ENCODE data around the gene JOSD2. TPM values are rescaled to one million over a fixed set of nuclear protein-coding genes. Genes with fewer than 3 reads are reported as not detected.
"Not testable (repeated sequence)": the region's sequence is repeated elsewhere in the genome, so short reads cannot be mapped to it uniquely, and the experiment has no call there.

Gene JOSD2
- polyA plus RNA-seq, 4 donors, result 6.7 to 16.9 (median 8.8) TPM

DNA sequence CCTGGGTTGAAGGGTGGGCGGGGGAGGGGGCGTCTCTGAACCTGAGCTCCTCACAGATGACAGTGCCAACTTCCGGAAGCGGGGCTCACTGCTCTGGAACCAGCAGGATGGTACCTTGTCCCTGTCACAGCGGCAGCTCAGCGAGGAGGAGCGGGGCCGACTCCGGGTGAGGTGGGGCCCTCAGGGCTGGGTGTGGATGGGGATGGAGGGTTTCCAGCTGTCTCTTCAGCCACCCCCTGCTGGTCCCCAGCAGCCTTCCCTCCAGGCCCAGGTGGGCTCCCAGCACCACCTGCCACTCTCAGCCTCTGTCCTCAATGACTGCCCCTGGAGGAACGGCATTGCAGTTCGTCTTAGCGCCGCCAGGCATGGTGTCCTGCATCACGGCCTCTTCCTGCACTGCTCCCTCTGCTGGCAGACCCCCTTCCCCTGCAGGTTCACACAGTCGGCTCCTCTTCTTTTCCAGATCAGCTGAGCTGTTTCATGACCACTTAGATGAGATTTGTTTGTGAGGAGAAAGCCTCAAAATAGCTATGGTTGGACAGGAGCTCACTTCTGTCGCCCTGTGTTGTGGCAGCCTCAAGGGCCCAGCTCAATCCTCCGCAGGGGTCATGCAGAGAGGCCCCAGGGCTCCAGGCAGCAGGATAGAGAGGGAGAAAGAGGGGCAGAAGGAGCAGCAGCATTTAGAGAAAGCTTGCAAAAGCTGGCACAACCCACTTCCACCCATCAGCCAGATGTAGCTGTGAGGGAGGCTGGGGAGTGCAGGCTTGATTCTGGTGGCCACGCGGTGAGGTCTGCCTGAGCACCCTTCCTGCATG is 31.9 kb downstream of the JOSD2 start:
- no peak for DNase-seq (ENCODE audit: low read depth in 4 of 4, low spot score in 3 of 4)

DNA sequence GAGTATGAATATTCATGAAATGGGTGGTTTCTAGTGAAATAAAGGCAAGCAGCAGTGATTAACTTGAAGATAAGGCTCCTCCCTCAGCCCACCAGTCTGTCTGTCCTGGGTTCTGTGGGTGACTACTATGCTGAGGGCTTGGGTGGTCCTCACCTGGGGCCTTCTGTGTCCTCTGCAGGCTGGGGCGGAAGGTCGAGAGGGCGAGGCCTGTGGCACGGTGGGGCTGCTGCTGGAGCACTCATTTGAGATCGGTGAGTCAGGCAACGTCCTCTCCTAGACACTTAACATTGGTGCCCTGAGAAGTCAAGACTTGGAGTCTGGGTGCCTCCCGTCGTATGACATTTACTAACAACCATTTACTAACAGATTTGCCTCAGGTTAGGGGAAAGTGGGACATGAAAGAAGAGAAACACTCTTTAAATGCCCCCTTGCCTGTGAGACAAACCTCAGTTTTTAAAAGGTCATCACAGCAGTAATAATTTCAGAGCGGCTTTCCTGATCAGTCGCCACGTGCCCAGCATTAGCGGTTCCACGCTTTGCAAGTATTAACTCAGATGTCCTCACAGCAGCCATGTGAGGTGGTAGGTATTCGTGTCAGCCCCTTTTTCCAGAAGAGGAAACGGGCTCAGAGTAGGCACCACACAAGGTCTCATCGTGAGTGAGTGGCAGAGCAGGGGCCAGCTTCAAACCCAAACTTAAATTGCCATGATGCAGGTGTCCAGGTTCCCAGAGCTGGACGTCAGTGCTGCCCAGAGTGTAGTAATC is 33.1 kb downstream of the JOSD2 start:
- DNase-seq (ENCODE audit: low read depth in 4 of 4, low spot score in 3 of 4), result no peak

DNA sequence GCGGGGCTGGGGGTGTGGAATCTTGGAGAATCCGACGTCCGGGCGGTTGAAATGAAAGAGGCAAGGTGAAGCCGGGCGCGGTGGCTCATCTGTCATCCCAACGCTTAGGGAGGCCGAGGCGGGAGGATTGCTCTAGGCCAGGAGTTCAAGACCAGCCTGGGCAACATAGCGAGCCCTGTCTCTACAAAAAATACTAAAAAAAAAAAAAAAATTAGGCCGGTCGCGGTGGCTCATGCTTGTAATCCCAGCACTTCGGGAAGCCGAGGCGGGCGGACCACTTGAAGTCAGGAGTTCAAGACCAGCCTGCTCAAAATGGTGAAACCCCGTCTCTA is 34.1 kb downstream of the JOSD2 start:
- DNase-seq (ENCODE audit: low read depth in 4 of 4, low spot score in 3 of 4), result no peak

DNA sequence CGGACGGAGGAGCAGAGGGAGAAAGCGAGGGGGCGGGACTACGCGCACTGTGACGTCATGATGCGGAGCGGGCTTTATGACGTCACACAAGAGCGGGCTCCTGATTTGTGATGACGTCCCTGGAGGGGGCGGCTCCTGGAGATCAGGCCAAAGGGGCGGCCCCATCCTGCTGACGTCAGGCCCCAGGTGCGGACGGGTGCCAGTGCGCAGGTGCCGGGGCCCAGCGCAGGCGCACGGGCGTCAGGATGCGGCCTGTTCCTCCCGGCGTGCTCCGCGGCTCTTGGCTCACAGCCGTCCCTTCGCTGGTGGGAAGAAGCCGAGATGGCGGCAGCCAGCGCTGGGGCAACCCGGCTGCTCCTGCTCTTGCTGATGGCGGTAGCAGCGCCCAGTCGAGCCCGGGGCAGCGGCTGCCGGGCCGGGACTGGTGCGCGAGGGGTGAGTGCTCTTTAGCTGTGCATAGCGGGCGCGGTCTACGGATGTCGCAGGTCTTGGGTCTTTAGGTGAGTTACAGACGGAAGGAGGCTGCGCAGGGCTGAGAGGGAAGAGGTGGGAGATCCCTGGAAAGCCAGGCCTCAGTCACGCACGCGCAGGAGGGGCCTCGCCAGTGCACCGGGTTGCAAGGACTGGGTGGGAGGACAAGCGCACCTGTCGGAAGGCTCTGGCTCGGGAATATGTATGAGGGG is 34.6 kb downstream of the JOSD2 start, which contains the start of the genes EMC10 and GARIN5A:
TSS of gene EMC10 (plus strand) at position 284 of the 683 bp plus-strand sequence. CDS start at position 322, 38 bp downstream.
TSS of gene GARIN5A (minus strand) at position 625 of the 683 bp plus-strand sequence. CDS start at position 165, 460 bp downstream.
- DNase-seq (ENCODE audit: low read depth in 4 of 4, low spot score in 3 of 4), result peak; percentile 85 to 89 (median 88)

DNA sequence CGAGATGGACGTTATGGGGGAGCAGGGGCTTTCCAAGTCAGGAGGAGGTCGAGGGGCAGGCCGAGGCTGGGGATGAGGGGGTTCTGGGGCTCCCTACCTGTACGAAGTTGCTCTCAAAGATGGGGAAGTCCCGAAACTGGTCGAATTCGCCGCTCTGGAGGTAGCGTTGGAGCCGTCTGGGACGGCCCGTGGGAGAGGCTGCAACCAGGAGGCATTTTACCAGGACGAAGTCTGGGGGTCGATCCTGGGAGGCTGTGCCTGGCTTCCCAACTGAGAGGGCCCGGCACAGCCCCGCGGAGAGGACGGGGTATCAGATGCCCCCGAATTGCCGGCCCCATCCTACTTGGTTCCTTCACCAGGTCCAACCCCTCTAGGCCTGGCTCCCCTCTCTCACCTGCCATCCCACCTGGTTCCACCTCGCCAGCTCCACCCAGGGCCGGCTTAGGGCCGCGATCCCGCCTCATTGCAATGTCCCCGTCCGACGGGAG is 35.2 kb downstream of the JOSD2 start:
- no peak for DNase-seq (ENCODE audit: low read depth in 4 of 4, low spot score in 3 of 4)

DNA sequence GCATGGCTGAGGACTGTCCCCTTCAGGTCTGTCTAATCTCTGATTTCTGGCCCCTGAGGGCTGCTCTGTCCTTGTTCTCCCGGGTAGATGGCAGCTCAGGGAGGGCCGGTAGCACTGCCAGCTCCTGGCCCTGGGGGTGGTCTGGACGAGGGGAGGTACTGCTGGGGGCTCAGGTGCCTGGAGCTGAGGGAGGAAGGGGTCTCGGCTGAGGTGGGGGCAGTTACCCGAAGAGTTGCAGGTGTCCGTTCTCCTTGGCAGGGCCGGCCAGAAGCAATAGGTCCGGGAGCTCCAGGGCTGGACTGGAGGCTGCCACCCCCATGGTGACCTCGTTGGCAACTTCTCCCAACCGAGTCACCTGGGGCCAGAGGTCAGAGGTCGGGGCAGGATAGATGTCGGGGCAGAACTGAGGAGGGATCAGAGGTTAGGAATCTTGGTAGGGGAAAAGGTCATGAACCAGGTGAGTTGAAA is 35.9 kb downstream of the JOSD2 start:
- no peak for DNase-seq (ENCODE audit: low read depth in 4 of 4, low spot score in 3 of 4)

DNA sequence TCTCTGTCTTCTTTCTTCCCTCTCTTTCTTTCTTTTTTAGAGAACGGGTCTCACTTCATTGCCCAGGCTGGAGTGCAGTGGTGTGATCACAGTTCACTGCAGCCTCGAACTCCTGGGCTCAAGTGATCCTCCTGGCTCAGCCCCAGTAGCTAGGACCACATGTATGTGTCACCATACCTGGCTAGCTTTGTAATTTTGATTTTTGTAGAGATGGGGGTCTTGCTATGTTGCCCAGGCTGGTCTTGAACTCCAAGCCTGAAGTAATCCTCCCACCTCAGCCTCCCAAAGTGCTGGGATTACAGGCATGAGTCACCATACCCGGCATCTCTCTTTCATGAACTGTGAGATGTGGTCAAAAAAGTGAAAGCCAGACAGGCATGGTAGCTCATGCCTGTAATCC is 37.7 kb downstream of the JOSD2 start:
- DNase-seq (ENCODE audit: low read depth in 4 of 4, low spot score in 3 of 4), result not testable (repeated sequence)

DNA sequence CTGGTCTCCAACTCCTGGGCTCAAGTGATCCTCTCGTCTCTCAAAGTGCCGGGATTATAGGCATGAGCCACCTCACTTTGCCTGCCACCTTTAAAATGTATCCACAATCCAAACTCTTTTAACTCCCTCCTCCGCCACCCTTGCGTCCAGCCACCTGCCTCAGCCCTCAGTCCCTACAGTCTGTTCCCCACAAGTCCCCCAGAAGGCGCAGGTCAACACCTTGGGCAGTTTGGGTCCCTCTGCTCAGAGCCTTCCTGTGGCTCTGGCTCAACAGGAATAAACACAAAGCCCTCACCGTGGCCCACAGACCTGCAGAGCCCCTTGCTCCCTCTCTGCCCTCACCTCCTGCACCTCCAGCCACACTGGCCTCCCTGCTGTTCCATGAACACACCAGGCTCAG is 42.2 kb downstream of the JOSD2 start:
- no peak for DNase-seq (ENCODE audit: low read depth in 4 of 4, low spot score in 3 of 4)

DNA sequence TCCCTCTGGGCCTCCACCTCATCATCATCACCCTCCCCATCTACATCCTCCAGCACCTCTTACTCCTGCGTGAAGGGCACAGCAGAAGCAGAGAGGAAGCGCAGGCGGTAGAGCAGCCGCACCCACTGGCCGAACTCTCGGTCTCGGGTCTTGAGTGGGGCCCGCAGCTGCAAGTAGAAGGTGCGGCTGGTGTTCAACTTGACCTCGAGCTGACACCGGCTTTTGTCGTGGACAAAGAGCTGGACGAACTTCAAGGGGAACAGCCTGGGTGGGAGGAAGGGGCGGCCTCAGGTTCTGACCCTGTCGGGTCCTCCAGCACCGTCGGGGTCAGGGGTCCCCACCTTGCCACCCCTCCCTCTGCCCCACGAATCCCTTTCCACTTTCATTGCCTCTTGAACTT is 43.4 kb downstream of the JOSD2 start:
- DNase-seq (ENCODE audit: low read depth in 4 of 4, low spot score in 3 of 4), result no peak

DNA sequence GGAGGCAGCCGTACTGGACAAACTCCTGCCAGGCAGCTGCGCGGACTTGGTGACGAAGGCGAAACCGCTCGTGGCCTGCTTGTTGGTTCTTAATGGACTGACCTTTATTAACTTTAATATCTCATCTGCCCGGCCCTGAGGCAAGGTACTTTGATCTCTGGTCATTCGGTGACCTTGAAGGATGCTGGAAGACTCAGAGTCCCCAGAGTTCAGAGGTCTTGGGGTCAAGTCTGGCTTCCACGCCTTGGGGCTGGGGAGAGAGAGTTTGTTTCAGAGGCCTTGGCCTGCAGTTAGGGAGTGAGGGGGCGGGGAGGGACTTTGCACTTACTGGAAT is 44.3 kb downstream of the JOSD2 start:
- no peak for DNase-seq (ENCODE audit: low read depth in 4 of 4, low spot score in 3 of 4)

DNA sequence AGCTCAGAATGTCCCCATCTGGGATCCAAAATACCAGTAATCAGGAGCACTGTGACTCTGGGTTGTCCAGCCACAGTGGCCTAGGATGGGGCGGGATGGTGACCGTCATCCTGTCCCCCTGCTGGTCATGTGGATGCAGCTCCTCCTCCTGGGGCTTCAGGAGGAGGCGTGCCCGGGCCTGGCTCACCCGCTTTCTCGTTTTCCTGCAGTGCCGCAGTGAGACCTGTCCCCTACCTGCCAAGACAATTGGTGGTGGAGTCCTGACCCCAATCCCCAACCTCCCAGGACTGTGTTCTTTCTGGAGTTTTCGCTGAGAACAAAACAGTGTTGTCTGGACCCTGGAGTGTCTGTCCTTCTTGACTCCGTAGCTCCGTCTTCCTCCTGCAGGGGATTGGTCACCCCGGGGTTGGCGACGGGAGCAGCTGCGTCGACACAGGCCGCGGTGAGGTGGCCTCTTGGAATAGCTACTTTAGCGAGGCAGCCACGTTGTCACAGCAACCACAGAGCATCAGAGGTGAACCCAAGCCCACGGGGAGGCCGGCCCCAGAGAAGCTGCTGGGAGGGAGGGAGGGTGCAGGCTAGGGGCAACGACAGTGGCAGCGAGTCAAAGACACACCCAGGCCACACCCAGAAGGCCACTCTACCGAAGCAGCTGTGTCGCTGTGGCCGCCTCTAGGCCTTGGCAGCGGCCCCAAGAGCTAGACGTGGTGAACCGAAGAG is 44.8 kb downstream of the JOSD2 start:
- DNase-seq (ENCODE audit: low read depth in 4 of 4, low spot score in 3 of 4), result no peak

DNA sequence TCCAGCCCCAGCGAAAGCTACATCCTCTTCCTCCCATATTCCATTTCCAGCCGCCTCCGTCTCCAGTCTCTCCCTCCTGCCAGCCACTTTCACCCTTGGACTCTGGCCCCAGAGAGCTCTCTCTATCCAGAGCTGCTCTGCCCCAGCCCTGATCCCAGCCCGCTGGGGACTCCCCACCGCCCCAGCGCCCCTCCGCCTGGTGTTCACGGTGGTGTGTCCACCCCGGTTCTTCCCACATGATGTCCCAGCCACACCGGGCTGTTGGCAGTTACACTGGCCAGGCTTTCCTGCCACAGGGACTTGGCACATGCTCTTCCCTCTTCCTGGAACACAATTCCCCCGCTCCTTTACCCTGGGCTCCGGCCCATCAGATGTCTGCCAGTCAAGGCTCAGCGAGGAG is 46.0 kb downstream of the JOSD2 start:
- DNase-seq (ENCODE audit: low read depth in 4 of 4, low spot score in 3 of 4), result no peak

DNA sequence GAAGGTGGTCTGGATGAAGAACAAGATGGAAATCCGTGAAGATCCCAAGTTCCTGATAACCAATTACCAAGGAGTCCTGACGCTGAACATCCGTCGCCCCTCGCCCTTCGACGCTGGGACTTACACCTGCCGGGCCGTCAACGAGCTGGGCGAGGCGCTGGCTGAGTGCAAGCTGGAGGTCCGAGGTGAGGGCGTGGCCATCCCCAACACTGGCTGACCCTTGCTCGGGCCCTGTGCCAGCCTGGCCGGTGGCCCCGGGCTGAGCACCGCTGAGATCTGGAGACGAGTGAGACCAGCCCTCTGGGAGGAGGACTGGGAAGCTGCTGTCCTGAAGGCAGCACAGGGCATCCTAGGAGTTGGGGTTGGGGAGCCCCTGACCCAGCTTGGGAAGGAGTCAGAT is 46.6 kb downstream of the JOSD2 start:
- no peak for DNase-seq (ENCODE audit: low read depth in 4 of 4, low spot score in 3 of 4)

DNA sequence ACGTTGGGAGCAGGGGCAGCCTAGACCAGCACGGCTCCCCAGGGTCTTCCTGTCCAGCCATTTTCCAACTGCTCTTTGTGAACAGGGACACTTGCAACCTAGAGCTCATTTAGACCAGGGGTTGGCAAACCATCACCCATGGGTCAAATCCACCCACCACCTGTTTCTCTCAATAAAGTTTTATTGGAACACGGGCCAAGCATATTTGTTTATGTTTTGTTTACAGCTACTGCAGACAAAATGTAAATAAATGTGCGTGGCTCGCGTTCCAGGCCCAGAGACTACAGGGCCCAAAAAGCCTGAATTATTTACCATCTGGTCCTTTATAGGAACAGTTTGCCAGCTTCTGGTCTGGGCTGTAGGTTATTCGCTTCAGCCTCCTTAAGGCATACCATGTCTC is 48.0 kb downstream of the JOSD2 start:
- DNase-seq (ENCODE audit: low read depth in 4 of 4, low spot score in 3 of 4), result no peak

DNA sequence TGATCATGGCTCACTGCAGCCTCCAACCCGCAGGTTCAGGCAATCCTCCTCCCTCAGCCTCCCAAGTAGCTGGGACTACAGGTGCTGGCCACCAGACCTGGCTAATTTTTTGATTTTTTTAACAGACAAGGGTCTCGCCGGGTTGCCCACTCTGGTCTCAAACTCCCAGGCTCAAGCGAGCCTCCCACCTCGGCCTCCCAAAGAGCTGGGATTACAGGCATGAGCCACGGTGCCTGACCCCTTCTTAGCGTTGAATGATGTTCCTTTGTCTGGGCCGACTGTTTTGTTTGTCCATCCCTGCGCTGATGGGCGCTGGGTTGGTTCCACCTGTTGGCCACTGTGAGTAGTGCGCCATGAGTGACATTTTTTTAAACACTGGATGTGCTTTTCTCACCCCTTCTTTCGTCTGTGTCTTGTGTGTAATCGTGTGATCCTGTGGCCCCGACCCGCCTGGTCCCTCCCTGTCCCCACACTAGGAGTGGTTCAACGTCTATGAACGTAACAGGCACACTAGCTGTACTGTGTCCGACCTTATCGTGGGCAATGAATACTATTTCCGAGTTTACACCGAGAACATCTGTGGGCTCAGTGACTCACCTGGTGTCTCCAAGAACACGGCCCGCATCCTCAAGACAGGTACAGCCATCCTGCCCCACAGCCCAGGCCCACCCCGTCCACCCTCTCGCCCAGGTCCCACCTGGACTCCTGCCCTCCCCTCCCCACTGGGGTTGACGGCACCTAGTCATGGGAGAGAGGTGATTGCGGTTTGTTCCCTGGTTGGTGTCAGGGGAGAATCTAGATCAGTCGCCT is 49.7 kb downstream of the JOSD2 start:
- peak in 1 of 4 donors; percentile 52 for DNase-seq (ENCODE audit: low read depth in 4 of 4, low spot score in 3 of 4)

DNA sequence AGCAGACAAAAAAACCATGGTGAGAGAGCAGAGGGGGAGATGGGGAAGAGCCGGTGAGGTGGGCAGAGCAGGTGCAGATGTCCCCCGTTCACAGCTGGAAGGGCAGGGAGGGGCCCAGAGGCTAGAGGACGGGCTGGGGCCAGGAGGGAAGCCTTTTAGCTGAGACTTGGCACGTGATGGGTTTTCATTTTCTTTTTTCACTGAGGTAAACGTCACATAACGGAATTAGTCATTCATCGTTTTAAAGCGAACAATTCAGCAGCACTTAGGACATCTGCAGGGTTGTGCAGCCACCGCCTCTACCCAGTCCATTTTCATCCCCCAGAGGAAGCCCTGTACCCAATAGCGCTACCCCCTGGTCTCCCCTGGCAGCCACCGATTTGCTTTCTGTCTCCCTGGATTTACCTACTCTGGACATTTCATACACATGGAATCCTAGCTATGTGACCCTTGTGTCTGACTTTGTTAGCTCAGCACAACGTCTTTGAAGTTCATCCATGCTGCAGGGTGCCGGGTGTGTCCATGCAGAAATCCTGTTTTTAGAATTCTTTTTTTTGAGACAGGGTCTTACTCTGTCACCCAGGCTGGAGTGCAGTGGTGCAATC is 50.7 kb downstream of the JOSD2 start:
- DNase-seq (ENCODE audit: low read depth in 4 of 4, low spot score in 3 of 4), result no peak

DNA sequence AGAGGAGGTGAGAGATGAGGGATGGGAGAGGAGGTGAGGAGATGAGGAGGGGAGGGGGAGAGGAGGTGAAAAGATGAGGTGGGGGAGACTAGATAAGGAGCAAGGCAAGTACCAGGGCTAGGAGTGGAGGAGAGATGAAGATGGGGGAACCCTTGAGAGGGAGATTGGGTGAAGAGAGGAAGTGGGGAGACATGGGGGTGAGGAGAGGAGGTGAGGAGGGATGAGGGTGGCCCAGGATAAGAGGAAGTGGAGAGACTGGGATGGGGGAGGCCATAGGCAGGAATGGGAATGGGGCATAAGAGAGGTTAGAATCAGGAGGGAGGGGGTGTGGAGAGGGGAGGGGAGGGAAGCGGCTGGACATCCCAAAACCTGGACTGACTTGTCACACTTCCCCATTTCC is 51.4 kb downstream of the JOSD2 start:
- no peak for DNase-seq (ENCODE audit: low read depth in 4 of 4, low spot score in 3 of 4)

DNA sequence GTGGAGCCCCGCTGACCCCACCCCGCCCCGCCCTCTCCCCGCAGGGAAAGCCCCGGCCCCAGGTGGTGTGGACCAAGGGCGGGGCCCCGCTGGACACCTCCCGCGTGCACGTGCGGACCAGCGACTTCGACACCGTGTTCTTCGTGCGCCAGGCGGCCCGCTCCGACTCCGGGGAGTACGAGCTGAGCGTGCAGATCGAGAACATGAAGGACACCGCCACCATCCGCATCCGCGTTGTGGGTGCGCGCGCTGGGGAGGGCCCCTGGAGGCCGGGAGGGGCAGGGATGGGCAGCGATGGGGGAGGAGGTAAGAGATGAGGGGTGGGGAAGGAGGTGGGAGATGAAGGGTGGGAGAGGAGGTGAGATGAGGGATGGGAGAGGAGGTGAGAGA is 51.9 kb downstream of the JOSD2 start:
- DNase-seq (ENCODE audit: low read depth in 4 of 4, low spot score in 3 of 4), result no peak

DNA sequence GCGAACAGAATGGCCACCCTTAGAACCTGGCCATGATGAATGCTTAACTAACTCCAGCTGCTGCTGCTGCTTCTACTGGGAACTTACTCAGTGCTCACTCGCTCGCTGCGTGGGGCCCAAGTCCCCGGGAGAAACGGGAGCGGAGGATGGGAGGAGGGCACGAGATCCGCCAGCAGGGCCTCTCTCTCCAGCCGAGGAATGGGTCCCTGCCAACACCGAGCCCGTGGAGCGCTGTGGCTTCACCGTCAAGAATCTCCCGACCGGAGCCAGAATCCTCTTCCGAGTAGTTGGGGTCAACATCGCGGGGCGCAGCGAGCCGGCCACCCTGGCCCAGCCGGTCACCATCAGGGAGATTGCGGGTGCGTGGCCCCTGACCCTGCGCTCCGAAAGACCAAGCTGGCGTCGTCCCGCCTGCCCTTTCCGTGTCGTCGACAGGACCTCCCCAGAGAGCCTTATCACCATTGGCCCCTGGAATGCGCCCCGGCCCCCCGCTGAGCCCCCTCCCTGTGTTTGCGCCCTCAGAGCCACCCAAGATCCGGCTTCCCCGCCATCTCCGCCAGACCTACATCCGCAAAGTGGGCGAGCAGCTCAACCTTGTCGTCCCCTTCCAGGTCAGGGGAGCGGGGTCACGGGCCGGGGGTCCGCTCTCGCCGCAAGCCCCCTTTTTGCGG is 52.5 kb downstream of the JOSD2 start:
- DNase-seq (ENCODE audit: low read depth in 4 of 4, low spot score in 3 of 4), result no peak

All from right renal pelvis (tissue), 4 donors.